HG03025 (cell line): ENCODE data around the gene MGAT4C.
"Not testable (repeated sequence)": the region's sequence is repeated elsewhere in the genome, so short reads cannot be mapped to it uniquely, and the experiment has no call there.

Experiments used
- ATAC-seq: cut with Tn5 transposase; IDR thresholded peaks from one replicate; pipeline ENCODE4 v1.9.1; 2021; ENCODE audit warnings: mild to moderate bottlenecking, moderate library complexity; ENCODE audit not compliant: unreplicated experiment, low FRiP score

The MGAT4C gene

GRCh38 chr12:86139671-86140070 lies 116.5 kb downstream of the MGAT4C start:
- ATAC-seq, result no peak

- ATAC-seq, result no peak
Measured at GRCh38 chr12:86138770-86139169, 117.4 kb downstream of the MGAT4C start.

- no peak for ATAC-seq
Measured at GRCh38 chr12:86137936-86138335, 118.3 kb downstream of the MGAT4C start.

GRCh38 chr12:86134561-86134960 lies 121.6 kb downstream of the MGAT4C start:
- no peak for ATAC-seq

GRCh38 chr12:86126900-86127299 lies 129.3 kb downstream of the MGAT4C start:
- ATAC-seq, result not testable (repeated sequence)

GRCh38 chr12:86122846-86123468 lies 133.2 kb downstream of the MGAT4C start:
- ATAC-seq, result no peak

GRCh38 chr12:86118161-86118560 lies 138.0 kb downstream of the MGAT4C start:
- no peak for ATAC-seq

GRCh38 chr12:86117711-86118110 lies 138.5 kb downstream of the MGAT4C start:
- ATAC-seq, result no peak

GRCh38 chr12:86104087-86104486 lies 152.1 kb downstream of the MGAT4C start:
- no peak for ATAC-seq

- ATAC-seq, result no peak
Measured at GRCh38 chr12:86097161-86097560, 159.0 kb downstream of the MGAT4C start.

GRCh38 chr12:86091681-86092080 lies 164.5 kb downstream of the MGAT4C start:
- no peak for ATAC-seq

- ATAC-seq, result no peak
Measured at GRCh38 chr12:86081843-86082242, 174.3 kb downstream of the MGAT4C start.

- ATAC-seq, result not testable (repeated sequence)
Measured at GRCh38 chr12:86059052-86059451, 197.1 kb downstream of the MGAT4C start.

GRCh38 chr12:86057092-86057845 lies 198.9 kb downstream of the MGAT4C start:
- no peak for ATAC-seq

GRCh38 chr12:86052921-86053320 lies 203.3 kb downstream of the MGAT4C start:
- no peak for ATAC-seq

- ATAC-seq, result no peak
Measured at GRCh38 chr12:86050010-86050409, 206.2 kb downstream of the MGAT4C start.

- no peak for ATAC-seq
Measured at GRCh38 chr12:86044396-86044795, 211.8 kb downstream of the MGAT4C start.

- ATAC-seq, result no peak
Measured at GRCh38 chr12:86042062-86042461, 214.1 kb downstream of the MGAT4C start.

- no peak for ATAC-seq
Measured at GRCh38 chr12:86018361-86018760, 237.8 kb downstream of the MGAT4C start.

GRCh38 chr12:86015026-86015425 lies 241.2 kb downstream of the MGAT4C start:
- no peak for ATAC-seq

GRCh38 chr12:86006727-86007126 lies 249.5 kb downstream of the MGAT4C start:
- no peak for ATAC-seq

GRCh38 chr12:85998074-85998473 lies 258.1 kb downstream of the MGAT4C start:
- ATAC-seq, result no peak
